ENCODE data around the gene PIGN. TPM values are rescaled to one million over a fixed set of nuclear protein-coding genes. Genes with fewer than 3 reads are reported as not detected.

Gene PIGN
- total RNA-seq, 3 donors from 2014 or later: 29.5 to 40.4 (median 36.3) TPM

DNA sequence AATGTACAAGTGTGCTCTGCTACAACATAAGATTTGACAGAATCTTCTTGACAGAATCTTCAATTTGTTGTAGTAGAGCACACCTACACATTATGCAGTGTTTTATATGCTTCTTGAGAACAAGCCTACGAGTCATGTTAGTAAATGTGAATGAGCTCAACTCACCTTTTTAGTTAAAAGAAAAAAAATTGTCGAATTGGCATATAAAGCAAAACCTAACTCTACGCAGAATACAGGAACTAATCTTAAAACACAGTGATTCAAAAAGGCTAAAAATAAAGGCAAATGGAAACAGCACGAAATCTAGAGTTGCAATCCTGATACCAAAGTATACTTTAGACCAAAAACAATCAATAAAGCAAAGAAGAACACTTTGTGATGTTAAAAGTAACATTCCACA is 87.9 kb downstream of the PIGN start:
- no peak overlapping the region for H3K4me3 ChIP-seq
- H3K36me3 ChIP-seq (ENCODE audit: low read depth): no peaks in the 10 kb centered on the region
- intact Hi-C loops (cut with DNase I, micrococcal nuclease): no loop called here
- no peaks in the 10 kb centered on the region for H3K4me1 ChIP-seq (ENCODE audit: low read depth)
- H3K9me3 ChIP-seq: no peaks in the 10 kb centered on the region
- TF ChIP-seq CTCF (IDR thresholded peaks at IDR 0.05): no peak
- no peak for ATAC-seq
- no peak for DNase-seq

- no peak for DNase-seq
- no peaks in the 10 kb centered on the region for H3K36me3 ChIP-seq (ENCODE audit: low read depth)
- no peak for ATAC-seq
- intact Hi-C loops (cut with DNase I, micrococcal nuclease): no loop called here
- no peak for TF ChIP-seq CTCF (IDR thresholded peaks at IDR 0.05)
- H3K4me1 ChIP-seq (ENCODE audit: low read depth): no peaks in the 10 kb centered on the region
- H3K9me3 ChIP-seq: no peaks in the 10 kb centered on the region
- no peak overlapping the region for H3K4me3 ChIP-seq
Observed at GRCh38 chr18:62097698-62098097, 89.2 kb downstream of the PIGN start.

GRCh38 chr18:62091487-62092120 is 95.3 kb downstream of the PIGN start:
- intact Hi-C loops (cut with DNase I, micrococcal nuclease): no loop called here
- Histone ChIP-seq H3K9me3 (no peaks in the 10 kb centered on the region), H3K4me1 (ENCODE audit: low read depth) (no peaks in the 10 kb centered on the region), H3K36me3 (ENCODE audit: low read depth) (no peaks in the 10 kb centered on the region), H3K4me3 (no peak overlapping the region)
- ATAC-seq (no peak), DNase-seq (no peak)
- TF ChIP-seq CTCF (IDR thresholded peaks at IDR 0.05): no peak

GRCh38 chr18:62089174-62089573 is 97.7 kb downstream of the PIGN start:
- no peak overlapping the region for H3K4me3 ChIP-seq
- no peak for DNase-seq
- intact Hi-C loops (cut with DNase I, micrococcal nuclease): no loop called here

GRCh38 chr18:62088156-62088555 is 98.7 kb downstream of the PIGN start:
- intact Hi-C loops (cut with DNase I, micrococcal nuclease): no loop called here

More at GRCh38 chr18:62089174-62089573, 97.7 kb downstream of the PIGN start:
- H3K9me3 ChIP-seq: no peaks in the 10 kb centered on the region
- no peak for ATAC-seq
- no peaks in the 10 kb centered on the region for H3K36me3 ChIP-seq (ENCODE audit: low read depth)
- no peaks in the 10 kb centered on the region for H3K4me1 ChIP-seq (ENCODE audit: low read depth)
- no peak for TF ChIP-seq CTCF (IDR thresholded peaks at IDR 0.05)

More at GRCh38 chr18:62088156-62088555, 98.7 kb downstream of the PIGN start:
- Histone ChIP-seq H3K9me3 (no peaks in the 10 kb centered on the region), H3K36me3 (ENCODE audit: low read depth) (no peaks in the 10 kb centered on the region), H3K4me1 (ENCODE audit: low read depth) (no peaks in the 10 kb centered on the region), H3K4me3 (no peak overlapping the region)
- ATAC-seq (no peak), DNase-seq (no peak)
- TF ChIP-seq CTCF (IDR thresholded peaks at IDR 0.05): no peak
